ENCODE data around the gene ARFGEF3.
"Not testable (repeated sequence)": the region's sequence is repeated elsewhere in the genome, so short reads cannot be mapped to it uniquely, and the experiment has no call there.

GRCh38 chr6:138212530-138212929 is 50.8 kb downstream of the ARFGEF3 start:
- TF ChIP-seq ZNF449, CTCF (tag by site-specific recombination; IDR thresholded peaks at IDR 0.05): not testable (repeated sequence)
